Measurements from ENCODE around the gene DST.

DNA sequence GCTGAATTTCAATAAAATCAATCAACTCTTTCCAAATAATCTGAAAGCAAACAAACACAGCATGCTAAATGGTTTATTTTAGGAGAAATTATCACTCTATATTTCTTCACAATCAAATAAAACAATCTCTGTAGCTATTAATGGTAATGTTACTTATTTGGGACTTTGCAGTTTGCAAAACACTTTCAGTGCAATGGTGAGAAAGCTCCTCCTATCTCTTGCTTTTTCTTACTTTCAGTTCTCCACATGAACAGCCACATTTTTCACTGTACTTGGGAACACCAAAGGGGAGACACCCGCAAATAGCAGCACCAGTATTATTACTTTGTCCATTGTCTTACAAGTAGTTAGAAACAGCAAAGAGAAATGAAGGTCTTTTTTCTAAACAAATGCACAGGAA is 92.4 kb downstream of the DST start:
- TF ChIP-seq, protein P1, sequence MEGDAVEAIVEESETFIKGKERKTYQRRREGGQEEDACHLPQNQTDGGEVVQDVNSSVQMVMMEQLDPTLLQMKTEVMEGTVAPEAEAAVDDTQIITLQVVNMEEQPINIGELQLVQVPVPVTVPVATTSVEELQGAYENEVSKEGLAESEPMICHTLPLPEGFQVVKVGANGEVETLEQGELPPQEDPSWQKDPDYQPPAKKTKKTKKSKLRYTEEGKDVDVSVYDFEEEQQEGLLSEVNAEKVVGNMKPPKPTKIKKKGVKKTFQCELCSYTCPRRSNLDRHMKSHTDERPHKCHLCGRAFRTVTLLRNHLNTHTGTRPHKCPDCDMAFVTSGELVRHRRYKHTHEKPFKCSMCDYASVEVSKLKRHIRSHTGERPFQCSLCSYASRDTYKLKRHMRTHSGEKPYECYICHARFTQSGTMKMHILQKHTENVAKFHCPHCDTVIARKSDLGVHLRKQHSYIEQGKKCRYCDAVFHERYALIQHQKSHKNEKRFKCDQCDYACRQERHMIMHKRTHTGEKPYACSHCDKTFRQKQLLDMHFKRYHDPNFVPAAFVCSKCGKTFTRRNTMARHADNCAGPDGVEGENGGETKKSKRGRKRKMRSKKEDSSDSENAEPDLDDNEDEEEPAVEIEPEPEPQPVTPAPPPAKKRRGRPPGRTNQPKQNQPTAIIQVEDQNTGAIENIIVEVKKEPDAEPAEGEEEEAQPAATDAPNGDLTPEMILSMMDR (IDR thresholded peaks at IDR 0.05; ENCODE audit: poor library complexity) = no peak
- TF ChIP-seq EZH2 (IDR thresholded peaks at IDR 0.05; ENCODE audit: borderline replicate concordance) = no peak

Measured in hepatocyte (in vitro differentiated cells).